SW 1271 (cell line): Measurements from ENCODE around the gene SH3PXD2A.
"Not testable (repeated sequence)": the region's sequence is repeated elsewhere in the genome, so short reads cannot be mapped to it uniquely, and the experiment has no call there.

Source experiments
- DNase-seq, 2 experiments: peaks; one replicate each; lab custom pipeline; 2025; lab: John Stamatoyannopoulos, UW

SH3PXD2A gene

GRCh38 chr10:103643381-103643780, 212.0 kb downstream of the SH3PXD2A start:
- no peak for DNase-seq

- no peak for DNase-seq
Observed at GRCh38 chr10:103641326-103641725, 214.1 kb downstream of the SH3PXD2A start.

DNA sequence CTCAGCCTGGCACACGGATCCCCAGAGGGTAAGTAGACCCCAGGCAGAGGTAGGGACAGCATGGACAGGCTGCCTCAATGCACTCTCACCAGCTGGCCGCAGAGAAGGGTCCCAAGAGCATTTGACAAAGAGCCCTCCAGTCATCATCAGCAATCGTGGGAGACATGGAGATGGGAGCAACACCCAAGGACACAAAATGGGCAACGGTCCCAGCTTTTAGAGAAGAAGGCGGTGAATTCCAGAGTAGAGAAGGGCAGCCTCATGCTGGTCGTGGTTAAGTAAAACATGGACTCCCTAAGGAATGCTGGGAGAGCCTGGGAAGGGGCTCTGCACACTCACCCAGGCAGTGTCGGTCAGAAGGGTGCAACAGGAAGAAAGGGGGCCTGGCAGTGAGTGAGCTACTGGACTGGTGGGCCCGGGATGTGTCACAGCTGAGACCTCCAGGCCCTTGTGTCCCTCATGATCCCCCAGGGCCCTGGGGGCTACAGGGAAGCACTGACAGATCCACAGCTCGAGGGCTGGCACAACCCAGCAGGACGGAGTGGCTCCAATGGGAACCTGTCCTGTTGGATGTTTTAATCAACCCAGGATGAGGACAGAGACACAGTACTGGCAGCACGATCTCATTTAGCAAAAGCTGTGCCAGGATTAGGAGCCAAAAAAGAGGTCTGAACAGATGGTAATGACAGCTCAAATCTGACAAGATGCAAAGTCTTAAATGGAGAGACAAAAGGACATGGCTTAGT, 214.8 kb downstream of the SH3PXD2A start:
- DNase-seq, result no peak

DNA sequence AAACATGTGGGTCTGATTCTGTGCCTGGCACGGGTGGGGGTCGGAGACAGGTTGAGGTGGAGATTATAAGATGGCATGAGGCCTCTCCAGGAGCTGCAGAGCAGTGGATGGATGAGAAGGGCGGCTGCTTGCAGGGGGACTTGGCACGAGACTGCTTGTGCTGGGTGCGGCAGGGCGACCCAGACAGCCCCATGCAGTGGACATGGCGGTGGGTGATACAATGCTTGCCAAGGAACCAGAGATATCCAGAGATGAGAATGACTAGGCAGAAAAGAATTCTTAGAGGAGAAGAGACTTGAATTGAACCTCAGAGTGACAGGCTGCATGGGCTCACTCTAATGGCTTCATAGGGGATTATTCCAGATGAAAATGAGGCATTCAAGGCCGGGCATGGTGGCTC, 216.4 kb downstream of the SH3PXD2A start:
- DNase-seq, result no peak

DNA sequence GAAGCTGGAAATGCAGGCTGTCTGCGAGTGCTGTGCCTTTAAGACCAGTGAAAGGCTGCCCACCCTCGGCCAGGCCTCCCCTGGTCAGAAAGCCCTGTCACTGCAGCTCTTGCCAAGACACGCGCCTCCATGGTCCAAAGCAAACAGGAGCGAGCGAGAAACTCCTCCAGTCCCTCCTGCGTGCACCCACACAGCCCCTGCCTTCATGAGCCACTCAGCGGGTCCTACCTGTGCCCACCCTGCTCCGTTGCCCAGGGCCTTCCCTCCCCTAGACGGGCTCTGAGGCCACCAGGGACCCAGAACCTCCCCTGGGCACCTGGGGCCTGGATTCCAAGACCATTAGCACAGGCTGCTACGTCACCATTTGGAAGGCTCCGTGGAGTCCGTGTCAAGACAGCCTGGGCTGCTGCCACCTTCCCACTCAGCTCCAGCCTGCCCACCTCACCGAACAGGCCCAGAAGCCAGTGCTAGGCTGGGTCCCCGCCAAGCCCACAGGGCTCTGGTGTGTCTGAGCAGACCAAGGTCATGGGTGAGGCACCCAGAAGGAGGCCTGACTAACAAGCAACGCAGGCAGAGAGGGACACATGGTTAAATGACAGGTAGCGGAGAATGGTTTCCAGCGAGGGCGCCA, 217.3 kb downstream of the SH3PXD2A start:
- DNase-seq, result no peak

DNA sequence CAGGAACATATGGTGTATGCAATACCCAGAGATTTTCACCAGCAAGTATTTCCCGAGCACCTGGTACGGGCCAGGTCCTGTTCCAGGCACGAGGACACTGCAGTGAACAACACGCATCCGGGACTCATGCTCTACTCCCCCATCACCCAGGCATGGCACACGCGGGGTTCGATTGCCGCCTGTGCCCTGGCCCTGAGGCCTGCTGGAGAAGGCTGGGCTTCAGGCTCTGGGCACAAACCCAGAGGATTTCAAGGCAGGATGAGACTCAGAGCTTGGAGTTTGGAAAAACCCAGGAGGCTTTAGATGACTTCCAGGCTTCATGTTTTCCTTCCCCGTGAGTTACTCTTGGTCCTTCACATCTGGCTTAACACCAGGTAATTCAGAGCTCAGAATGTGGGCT, 218.4 kb downstream of the SH3PXD2A start:
- DNase-seq, result no peak

DNA sequence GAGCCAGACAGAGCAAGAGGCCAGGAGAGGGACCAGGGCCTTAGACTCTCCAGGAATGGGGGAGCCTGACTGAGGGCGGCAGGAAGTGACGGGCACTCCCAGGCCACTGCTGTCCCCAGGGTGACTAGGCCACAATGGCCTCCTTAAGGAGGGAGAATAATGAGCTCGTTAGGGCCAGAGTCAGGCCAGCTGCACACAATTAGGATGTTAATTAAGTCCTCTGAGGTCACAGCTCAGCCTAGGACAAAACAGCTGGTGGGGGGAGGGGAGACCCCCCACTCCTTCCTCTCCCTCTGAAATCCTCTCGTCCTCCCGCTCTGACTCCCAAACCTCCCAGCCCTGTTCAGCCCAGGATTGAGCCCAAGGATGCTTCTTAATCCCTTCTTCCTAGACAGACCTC, 218.9 kb downstream of the SH3PXD2A start:
- DNase-seq, result no peak

DNA sequence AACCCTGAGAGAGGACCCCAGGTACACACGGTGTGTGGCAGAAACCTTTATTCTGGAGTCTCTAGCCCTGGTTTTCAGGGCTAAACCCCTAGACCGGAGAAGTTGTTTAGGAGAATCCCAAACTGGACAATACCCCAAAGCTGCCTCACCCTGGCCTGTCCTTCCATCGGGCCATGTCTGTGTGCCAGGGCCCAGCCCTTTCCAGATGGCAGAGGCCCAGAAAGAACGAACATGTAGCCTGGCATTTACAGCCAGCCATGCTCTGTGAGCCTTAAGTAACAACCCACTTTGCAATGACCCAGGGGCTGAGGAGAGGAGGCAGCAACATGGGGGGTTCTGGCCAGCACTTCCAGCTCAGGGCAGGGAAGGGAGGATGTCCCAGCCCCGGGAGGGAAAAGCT, 219.8 kb downstream of the SH3PXD2A start:
- DNase-seq, result no peak

DNA sequence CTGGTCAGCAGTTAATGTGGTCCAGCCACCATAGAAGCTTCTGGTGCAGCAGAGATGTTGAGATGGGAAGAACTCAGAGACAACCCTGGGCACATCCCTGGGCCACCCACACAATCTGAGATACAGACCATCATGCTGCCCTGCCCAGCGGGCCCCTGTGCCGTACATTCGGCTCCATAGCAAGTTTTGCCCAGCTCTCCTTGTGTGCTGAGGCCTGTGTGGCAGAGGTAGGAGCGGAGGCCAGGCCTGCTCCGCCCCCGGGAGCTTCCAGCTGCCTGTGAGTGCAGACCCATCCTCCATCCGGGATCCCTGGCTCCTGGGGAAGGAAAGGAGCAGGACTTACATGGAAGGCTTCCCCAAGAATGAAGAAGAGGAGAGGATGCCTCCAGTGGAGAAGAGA, 221.5 kb downstream of the SH3PXD2A start:
- DNase-seq, result no peak

DNA sequence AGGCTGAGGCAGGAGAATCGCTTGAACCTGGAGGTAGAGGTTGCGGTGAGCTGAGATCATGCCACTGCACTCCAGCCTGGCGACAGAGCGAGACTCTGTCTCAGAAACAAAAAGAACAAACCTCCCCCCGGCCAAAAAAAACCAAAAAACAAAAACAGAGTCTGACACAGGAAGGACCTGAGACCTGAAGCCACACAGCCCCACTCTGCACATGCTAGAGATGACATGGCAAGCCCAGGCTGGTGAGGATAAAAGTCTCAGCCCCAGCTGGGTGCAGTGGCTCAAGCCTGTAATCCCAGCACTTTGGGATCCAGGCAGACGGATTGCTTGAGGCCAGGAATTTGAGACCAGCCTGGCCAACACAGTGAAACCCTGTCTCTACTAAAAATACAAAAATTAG, 222.5 kb downstream of the SH3PXD2A start:
- not testable (repeated sequence) for DNase-seq

DNA sequence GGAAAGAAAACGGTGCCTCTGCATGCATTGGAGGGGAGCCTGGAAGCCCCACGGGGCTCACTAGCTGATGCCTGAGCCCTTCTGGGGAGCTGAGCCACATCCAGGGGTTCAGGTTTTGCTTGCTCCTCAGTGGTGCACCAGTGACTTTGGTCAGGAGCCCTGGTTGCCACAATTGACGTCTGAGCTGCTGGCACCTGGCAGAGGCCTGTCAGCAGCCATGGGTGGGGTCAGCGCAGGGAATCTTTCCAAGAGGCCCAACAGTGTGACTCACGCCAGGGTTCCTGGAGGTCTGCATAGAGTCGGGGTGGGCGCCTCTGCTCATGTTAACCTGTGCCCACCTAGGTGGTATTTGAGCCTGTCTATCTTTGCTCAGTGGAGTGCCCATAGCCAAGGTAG, 223.1 kb downstream of the SH3PXD2A start:
- no peak for DNase-seq

DNA sequence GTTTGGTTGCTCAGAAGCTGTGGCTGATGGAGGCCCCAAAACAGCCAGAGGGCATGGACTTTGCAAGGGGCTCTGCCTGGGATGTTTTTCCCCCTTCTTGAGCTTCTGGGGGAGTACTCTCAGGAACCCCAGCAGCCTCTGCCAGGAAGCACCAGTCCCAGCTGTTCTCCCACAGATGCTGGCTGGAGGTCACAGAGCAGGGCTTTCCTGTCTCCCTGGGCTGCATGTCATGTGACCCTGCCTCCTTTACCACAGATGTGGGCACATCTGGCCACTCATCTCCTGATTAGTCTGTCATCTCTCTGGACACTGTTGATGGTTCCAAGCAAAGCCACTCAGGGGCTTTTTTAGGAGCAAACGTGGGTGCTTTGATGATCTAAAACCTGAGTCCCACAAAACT, 225.2 kb downstream of the SH3PXD2A start:
- DNase-seq, result no peak

DNA sequence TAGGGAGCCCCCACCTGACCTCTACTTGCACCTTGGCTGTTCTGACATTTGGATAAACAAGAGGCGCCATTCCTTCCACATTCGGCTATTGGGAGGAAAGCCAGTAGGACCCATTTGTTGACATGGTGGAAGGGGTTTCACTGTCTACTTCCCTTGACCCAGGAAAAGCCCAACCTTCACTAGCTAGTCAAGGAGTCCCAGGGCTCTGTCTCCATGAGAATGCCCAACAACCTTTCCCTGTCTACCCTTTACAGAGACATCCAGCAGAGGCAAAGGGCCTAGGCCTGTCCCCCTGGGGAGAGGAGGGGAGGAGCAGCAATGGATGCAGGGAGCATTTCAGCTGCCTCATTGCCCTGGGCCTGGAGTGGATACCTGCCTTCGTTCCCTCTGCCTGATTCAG, 225.8 kb downstream of the SH3PXD2A start:
- DNase-seq, result no peak

DNA sequence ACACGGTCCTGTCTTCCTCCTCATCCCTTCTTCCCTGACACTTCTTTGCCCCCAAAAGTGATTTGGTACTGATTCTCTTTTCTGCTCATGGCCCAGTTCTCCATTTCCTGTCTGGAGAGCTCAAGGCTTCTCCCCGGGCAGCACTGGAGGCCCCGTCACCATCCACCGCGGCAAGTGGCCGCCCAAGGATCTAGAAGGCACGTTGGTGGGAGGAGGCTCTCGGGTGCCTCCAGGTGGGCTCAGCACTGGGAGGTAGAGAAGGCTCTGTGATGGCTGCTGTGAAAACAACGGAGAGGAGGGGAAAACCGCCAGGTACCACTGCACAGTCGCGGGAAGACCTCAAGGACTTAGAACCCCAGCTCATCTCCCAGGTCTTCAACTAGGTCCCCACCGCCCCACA, 227.5 kb downstream of the SH3PXD2A start:
- DNase-seq, result no peak

DNA sequence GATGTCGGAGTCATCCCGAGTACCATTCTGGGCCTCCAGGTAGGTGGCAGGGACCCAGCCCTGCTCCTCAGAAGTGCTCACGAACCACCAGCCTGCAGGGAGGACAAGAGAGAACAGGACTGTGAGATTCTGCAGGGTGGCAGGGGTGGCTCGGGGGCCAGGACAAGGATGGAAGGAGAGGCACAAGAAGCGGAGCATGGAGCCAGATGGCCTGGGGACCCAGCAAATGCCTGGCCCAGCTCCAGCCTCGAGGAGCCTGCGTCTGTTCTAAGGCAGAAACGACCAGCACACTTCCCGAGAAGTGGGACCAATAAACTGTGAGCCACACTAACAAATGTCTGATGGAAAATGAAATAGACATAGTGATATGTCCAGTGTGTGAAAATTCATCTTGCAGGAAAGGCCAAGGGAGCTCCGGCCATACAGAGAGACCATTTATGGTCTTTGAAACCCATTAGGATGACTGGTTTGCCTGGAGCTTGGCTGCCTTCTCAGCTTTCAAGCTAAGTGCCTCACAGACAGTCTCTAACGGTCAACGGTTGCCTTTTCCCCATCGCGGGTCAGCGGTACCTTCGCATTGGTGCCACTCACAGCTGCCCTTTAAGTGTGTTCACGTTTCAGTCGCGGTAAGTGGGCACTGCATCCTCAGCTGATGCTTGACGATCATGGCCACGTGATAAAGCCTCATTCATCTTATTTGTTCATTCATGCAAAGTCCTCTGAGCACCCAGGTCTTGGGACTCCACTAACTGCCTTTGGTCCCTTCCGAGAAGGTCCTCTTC, 228.1 kb downstream of the SH3PXD2A start:
- no peak for DNase-seq

DNA sequence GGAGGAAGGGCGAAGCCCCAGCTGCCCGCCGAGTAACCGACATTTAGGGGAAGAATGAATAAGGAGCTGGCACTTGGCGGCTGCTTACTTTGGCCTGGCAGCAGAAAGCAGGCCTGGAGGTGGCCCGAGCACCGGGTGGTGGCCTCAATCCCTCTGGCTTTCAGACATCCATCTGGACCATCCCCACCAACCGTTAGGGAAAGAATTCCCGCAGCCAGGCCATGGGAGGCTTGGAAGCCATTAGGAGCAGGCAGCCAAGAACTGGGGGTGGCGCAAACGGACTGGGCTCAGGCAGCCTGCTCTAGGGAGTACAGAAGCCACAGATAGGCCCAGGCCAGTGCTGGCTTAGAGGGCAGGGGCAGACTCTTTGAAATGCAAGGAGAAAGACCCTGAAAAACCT, 229.2 kb downstream of the SH3PXD2A start:
- DNase-seq, result no peak

DNA sequence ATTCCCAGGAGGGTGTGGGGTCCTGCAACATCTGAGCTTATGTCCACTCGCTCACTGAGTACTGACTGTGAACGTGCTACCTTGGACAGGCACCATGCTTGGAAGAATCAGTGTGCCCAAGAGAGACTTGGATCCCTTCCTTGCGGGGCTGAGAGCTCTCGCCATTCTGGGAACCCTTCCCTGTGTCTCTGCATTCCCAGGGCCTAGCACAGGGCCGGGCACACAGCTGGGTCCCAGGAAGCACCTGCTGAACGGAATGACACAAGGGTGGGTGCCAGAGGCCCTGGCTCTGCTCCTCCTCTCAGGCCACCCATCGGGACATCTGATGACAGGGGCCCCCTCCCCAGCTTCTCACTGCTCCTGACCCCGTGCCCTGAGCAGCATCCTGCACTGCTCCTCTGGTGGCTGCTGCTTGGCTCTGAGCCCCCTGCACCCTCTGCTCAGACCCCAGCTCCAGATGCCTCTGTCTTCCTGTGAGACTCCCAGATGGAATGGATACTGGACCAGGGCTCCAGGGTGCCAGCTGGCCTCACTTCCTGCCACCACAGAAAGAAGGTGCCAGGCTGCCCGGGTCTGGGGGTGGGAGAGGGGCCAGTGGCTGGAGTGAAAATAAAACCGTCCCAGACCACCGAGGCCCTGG, 232.3 kb downstream of the SH3PXD2A start:
- no peak for DNase-seq

DNA sequence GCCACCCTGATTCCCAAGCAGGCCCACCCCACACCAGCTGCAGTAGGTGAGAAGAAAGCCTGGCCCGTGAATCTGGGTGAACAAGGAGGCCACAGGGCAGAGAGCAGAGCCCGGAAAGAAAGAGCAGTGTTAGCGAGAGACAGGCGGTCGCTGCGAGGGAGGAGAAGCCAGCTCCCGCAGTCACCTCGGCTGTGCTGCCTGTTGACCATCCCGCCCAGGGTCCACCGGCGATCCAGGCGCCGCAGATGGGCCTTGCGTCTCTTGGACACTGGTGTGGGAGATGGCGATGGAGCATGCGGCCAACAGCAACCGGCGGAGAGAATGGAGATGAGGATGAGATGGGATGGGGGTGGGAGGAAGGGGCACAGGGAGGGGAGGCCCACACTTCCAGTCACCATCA, 233.1 kb downstream of the SH3PXD2A start:
- DNase-seq, result no peak

- DNase-seq, result no peak
Observed at GRCh38 chr10:103621783-103622125, 233.6 kb downstream of the SH3PXD2A start.

- no peak for DNase-seq
Observed at GRCh38 chr10:103620891-103621782, 234.2 kb downstream of the SH3PXD2A start.

- DNase-seq, result no peak
Observed at GRCh38 chr10:103620352-103620740, 235.0 kb downstream of the SH3PXD2A start.
